Hepatocyte (in vitro differentiated cells): Measurements from ENCODE around the gene SLC13A2. TPM values are rescaled to one million over a fixed set of nuclear protein-coding genes. Genes with fewer than 3 reads are reported as not detected.
A peak's percentile ranks its signal among the peaks of the same experiment; 100 is the strongest.

Experiments used
- DNase-seq: peaks from one replicate; pipeline ENCODE4 v3.0.0-alpha.2; 2016; ENCODE audit warnings: low spot score
- H2AFZ ChIP-seq: fragments of 200-600 bp; sonication (generic); 2 replicates; pipeline ENCODE4 v1.6.0; 2016; ENCODE audit warnings: antibody characterized with exemption, mild to moderate bottlenecking
- H3K27ac ChIP-seq: fragments of 200-600 bp; sonication (generic); 2 replicates; pipeline ENCODE4 v1.5.1; 2016; ENCODE audit warnings: mild to moderate bottlenecking
- H3K27me3 ChIP-seq: fragments of 200-600 bp; sonication (generic); 2 replicates; pipeline ENCODE4 v1.6.1; 2016
- H3K36me3 ChIP-seq: fragments of 200-600 bp; sonication (generic); replicated peaks from 2 replicates; pipeline ENCODE4 v1.5.1; 2016; ENCODE audit warnings: low read depth; ENCODE audit not compliant: insufficient read depth
- H3K4me1 ChIP-seq: fragments of 200-600 bp; sonication (generic); 2 replicates; pipeline ENCODE4 v1.5.1; 2016; ENCODE audit warnings: mild to moderate bottlenecking, moderate library complexity; ENCODE audit not compliant: insufficient read depth
- H3K4me2 ChIP-seq: fragments of 200-600 bp; sonication (generic); 2 replicates; pipeline ENCODE4 v1.6.0; 2016
- H3K4me3 ChIP-seq: fragments of 200-600 bp; sonication (generic); 2 replicates; pipeline ENCODE4 v1.5.1; 2016; ENCODE audit warnings: mild to moderate bottlenecking
- H3K79me2 ChIP-seq: fragments of 200-600 bp; sonication (generic); 2 replicates; pipeline ENCODE4 v1.6.0; 2017; ENCODE audit warnings: mild to moderate bottlenecking
- H3K9me2 ChIP-seq: fragments of 200-600 bp; sonication (generic); replicated peaks from 2 replicates; pipeline ENCODE4 v1.6.0; 2017; ENCODE audit warnings: mild to moderate bottlenecking; ENCODE audit not compliant: insufficient read depth
- H3K9me3 ChIP-seq: fragments of 200-600 bp; sonication (generic); 2 replicates; pipeline ENCODE4 v1.5.1; 2016; ENCODE audit warnings: low read depth, mild to moderate bottlenecking
- H4K20me1 ChIP-seq: fragments of 200-600 bp; sonication (generic); 2 replicates; pipeline ENCODE4 v1.6.0; 2016; ENCODE audit warnings: mild to moderate bottlenecking; ENCODE audit not compliant: insufficient read depth, poor library complexity, severe bottlenecking
- EZH2 ChIP-seq: fragments of 200-600 bp; sonication (generic); IDR thresholded peaks from 2 replicates; pipeline ENCODE4 v1.6.1; 2016; ENCODE audit warnings: antibody characterized with exemption, mild to moderate bottlenecking, borderline replicate concordance
- EZH2phosphoT487 ChIP-seq: fragments of 200-600 bp; sonication (generic); IDR thresholded peaks from one replicate; pipeline ENCODE4 v1.6.1; 2018; ENCODE audit warnings: antibody characterized with exemption, mild to moderate bottlenecking, low read depth, moderate library complexity; ENCODE audit not compliant: unreplicated experiment, severe bottlenecking
- WGBS: methylation state at CpG from one replicate; pipeline ENCODE4 v1.1.6; 2016; ENCODE audit warnings: low lambda C conversion rate; ENCODE audit errors: missing lambda C conversion rate; 5-methylcytosine and 5-hydroxymethylcytosine counted together
- polyA plus RNA-seq: library from polyadenylated mRNA; unstranded; fragments of >200 nt; fragmentation: Nextera tagmentation; extraction: Ambion mirVana; gene quantifications from 2 replicates; pipeline ENCODE4 v1.2.1, GENCODE V29; 2016
- total RNA-seq: library from RNA; depleted of rRNA; stranded (reverse); fragments of >200 nt; gene quantifications from 2 replicates; pipeline ENCODE4 v1.2.3, GENCODE V29; 2014
- TF ChIP-seq, protein P1 (sequence below): fragments of 200-600 bp; sonication (generic); IDR thresholded peaks from 2 replicates; pipeline ENCODE4 v1.5.1; 2016; ENCODE audit warnings: antibody characterized with exemption, mild to moderate bottlenecking; ENCODE audit not compliant: poor library complexity

The SLC13A2 gene
- total and polyA plus RNA-seq, 2 experiments from 2014 or later = 2.0 TPM

DNA sequence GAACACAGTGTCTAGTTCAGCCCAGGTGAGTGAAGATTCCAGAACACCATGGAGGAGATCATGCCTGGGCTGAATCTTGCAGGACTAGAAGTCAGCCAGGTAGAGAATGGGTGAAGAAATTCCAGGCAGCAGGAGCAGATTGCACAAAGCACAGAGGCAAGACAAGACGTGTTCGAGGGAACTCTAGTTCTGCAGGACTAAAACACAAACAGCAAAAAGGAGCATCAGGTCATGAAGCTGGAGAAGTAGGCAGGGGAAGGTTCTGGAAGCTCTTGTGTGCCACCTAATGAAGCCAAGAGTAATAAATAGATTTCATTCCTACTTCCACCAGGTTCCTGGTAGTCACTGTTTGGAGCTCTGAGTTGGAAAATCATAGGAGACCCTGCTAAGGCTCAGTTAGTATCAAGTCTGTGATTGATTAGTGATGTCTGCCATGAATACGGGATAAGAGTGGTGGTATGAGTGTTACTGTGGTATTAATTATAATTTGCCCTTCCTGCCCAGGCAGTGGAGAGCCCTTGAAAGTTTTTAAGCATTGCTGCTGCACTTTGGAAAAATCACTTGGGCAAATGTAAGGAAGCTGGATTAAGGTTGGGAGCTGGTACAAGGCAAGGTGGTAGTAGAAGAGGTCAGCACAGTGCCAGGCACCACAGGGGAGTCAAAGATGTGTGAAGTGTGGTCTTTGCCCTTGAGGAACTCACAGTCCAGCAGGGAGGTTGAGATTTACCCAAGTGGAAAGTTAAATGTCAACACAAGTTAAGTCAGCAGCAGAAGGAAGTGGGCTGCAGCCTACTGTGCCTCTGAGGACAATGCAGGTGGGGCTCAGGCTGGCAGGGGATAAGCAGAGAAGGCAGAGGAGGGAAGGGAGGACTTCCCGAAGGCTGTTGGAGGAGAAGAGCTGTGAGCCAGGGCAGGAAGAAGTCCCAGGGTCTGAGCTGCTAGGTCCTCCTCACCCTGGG is 19.2 kb downstream of the SLC13A2 start:
- Histone ChIP-seq H3K79me2 (no peaks in the 10 kb centered on the region), H3K4me1 (peaks cover 12% of the 10 kb centered on the region), H3K9me2 (no peaks in the 10 kb centered on the region), H3K4me2 (no peak overlapping the region), H3K9me3 (no peaks in the 10 kb centered on the region), H4K20me1 (no peaks in the 10 kb centered on the region), H3K27me3 (no peaks in the 10 kb centered on the region), H3K4me3 (no peak overlapping the region), H2AFZ (no peak overlapping the region), H3K36me3 (no peaks in the 10 kb centered on the region), H3K27ac (no peak overlapping the region)
- DNase-seq = no peak
- 69% methylated on average over 4 of the region's 4 CpGs for WGBS
- TF ChIP-seq EZH2phosphoT487 (no peak), EZH2 (no peak)
- TF ChIP-seq, protein P1, sequence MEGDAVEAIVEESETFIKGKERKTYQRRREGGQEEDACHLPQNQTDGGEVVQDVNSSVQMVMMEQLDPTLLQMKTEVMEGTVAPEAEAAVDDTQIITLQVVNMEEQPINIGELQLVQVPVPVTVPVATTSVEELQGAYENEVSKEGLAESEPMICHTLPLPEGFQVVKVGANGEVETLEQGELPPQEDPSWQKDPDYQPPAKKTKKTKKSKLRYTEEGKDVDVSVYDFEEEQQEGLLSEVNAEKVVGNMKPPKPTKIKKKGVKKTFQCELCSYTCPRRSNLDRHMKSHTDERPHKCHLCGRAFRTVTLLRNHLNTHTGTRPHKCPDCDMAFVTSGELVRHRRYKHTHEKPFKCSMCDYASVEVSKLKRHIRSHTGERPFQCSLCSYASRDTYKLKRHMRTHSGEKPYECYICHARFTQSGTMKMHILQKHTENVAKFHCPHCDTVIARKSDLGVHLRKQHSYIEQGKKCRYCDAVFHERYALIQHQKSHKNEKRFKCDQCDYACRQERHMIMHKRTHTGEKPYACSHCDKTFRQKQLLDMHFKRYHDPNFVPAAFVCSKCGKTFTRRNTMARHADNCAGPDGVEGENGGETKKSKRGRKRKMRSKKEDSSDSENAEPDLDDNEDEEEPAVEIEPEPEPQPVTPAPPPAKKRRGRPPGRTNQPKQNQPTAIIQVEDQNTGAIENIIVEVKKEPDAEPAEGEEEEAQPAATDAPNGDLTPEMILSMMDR = no peak

DNA sequence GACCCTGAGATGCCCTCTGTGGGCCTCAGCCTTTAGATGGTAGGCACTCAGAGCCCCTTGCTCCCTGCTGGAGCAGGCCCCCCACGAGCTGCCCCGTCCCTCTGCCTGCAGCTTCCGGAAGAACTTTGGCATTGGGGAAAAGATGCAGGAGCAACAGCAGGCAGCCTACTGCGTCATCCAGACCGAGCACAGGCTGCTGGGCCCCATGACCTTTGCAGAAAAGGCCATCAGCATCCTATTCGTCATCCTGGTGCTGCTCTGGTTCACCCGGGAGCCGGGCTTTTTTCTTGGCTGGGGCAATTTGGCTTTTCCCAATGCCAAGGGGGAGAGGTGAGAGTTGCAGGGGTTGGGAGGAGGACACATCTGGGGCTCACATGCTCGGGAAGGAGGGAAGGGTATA is 20.0 kb downstream of the SLC13A2 start:
- Histone ChIP-seq H3K4me2 (no peak overlapping the region), H3K9me3 (no peaks in the 10 kb centered on the region), H3K79me2 (no peaks in the 10 kb centered on the region), H3K27ac (no peak overlapping the region), H3K27me3 (no peaks in the 10 kb centered on the region), H3K36me3 (no peaks in the 10 kb centered on the region), H3K9me2 (no peaks in the 10 kb centered on the region), H3K4me3 (no peak overlapping the region), H3K4me1 (peaks cover 9% of the 10 kb centered on the region), H2AFZ (no peak overlapping the region), H4K20me1 (no peaks in the 10 kb centered on the region)
- TF ChIP-seq EZH2 = no peak
- TF ChIP-seq, protein P1 = no peak
- no peak for DNase-seq
- 70% methylated on average over 9 of the region's 9 CpGs for WGBS

DNA sequence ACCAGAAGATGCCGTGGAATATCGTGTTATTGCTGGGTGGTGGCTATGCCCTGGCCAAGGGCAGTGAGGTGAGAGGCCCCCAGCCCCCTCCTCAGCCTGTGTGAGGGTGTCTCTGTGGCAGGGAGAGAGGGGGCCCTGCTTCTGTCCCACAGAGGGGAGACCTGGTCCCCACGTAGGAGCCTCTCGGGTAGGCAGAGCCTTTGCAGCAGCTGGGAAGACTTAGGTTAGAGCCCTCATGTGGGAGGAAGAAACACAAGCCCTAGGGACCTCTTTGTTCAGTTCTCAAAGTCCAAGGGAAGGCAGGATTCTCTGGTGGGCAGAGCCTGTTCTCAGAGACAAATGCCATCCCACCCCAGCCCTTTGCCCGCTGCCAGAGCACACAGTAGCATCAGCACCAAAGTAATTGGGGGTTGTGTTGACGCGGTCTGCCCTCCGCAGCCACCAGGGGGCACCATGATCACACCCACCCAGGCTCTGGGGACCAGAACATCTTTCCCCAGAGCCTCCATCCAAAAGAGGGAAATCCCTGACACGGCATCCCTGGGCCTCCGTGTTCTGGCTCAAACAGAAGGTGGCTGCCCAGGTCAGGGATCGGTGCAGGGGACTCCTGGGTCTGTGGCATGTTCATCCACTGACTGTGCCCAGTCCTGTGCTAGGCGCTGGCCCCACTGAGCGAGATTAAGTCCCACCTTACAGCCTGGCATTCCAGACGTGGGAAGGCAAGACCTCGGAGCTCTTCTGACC is 21.2 kb downstream of the SLC13A2 start:
- DNase-seq = peak; percentile 83
- no peaks in the 10 kb centered on the region for H3K36me3 ChIP-seq

More for the DNA sequence above, 21.2 kb downstream of the SLC13A2 start:
- no peaks in the 10 kb centered on the region for H3K9me2 ChIP-seq
- no peak overlapping the region for H2AFZ ChIP-seq
- no peak overlapping the region for H3K4me3 ChIP-seq
- no peak overlapping the region for H3K4me2 ChIP-seq
- TF ChIP-seq, protein P1 = peak; percentile 83
- no peak for TF ChIP-seq EZH2
- no peaks in the 10 kb centered on the region for H3K4me1 ChIP-seq
- no peaks in the 10 kb centered on the region for H3K79me2 ChIP-seq
- H3K27me3 ChIP-seq = no peaks in the 10 kb centered on the region
- H3K9me3 ChIP-seq = no peaks in the 10 kb centered on the region
- H4K20me1 ChIP-seq = no peaks in the 10 kb centered on the region
- no peak overlapping the region for H3K27ac ChIP-seq
- WGBS = 51% methylated on average over 15 of the region's 15 CpGs
